ENCODE results near the gene PAQR6. TPM values are rescaled to one million over a fixed set of nuclear protein-coding genes. Genes with fewer than 3 reads are reported as not detected.

PAQR6 gene
- total RNA-seq, 1 experiment from 2014 or later, result 15.8 TPM

DNA sequence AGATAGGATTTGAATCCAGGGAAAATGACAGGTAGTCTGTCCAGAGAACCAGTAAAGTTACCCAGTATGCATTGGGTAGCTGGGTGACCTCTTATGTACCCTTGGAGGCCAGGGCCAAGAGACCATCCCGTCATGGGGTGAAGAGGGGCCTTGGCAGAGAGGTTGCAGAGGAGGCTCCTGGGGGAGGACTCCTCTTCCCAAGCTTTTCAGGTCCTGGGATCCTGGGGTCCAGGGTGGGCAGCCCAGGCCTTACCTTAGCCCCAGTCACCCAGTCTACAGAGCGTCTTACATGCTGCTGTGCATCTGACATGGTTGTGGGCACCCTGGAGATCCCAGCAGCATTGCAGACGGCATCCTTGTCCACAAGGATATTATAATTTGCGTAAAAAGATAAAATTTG lies 21.1 kb downstream of the PAQR6 start:
- Histone ChIP-seq H2BK120ac (ENCODE audit: low read depth, low read length, poor library complexity, severe bottlenecking) (no peak overlapping the region), H3K27ac (ENCODE audit: insufficient read length, low read depth, low read length) (no peak overlapping the region), H2BK5ac (ENCODE audit: insufficient read length, low read length) (no peak overlapping the region), H3T11ph (ENCODE audit: low read length) (no peak overlapping the region), H4K20me1 (ENCODE audit: control insufficient read depth, insufficient read depth, insufficient read length) (peaks cover 2% of the 10 kb centered on the region), H2BK20ac (ENCODE audit: low read depth, low read length, poor library complexity, severe bottlenecking) (no peak overlapping the region), H3K79me1 (ENCODE audit: insufficient read depth, low read depth, low read length, poor library complexity, severe bottlenecking) (no peaks in the 10 kb centered on the region), H3K14ac (ENCODE audit: insufficient read depth, low read length) (no peak overlapping the region), H3K9me3 (ENCODE audit: control insufficient read depth, low read depth, low read length) (no peaks in the 10 kb centered on the region), H4K91ac (ENCODE audit: insufficient read length, low read depth, low read length) (no peak overlapping the region), H2AK5ac (ENCODE audit: insufficient read length, low read length) (no peak overlapping the region), H3K4me1 (ENCODE audit: insufficient read depth, low read length) (no peaks in the 10 kb centered on the region), H2BK15ac (ENCODE audit: low read depth, low read length) (no peak overlapping the region), H3K79me2 (ENCODE audit: insufficient read depth, low read length) (no peaks in the 10 kb centered on the region), H3K9ac (ENCODE audit: extremely low read depth, insufficient read length, low read length) (no peak overlapping the region), H2BK12ac (ENCODE audit: insufficient read length, low read depth, low read length) (no peak overlapping the region), H3K27me3 (ENCODE audit: insufficient read depth, low read length) (no peaks in the 10 kb centered on the region; the same call in 1 of the 2 replicates), H3K23ac (ENCODE audit: insufficient read length, low read depth, low read length) (no peak overlapping the region), H3K23me2 (ENCODE audit: insufficient read length, low read depth, low read length, poor library complexity, severe bottlenecking) (no peaks in the 10 kb centered on the region), H4K5ac (ENCODE audit: insufficient read length, low read depth, low read length) (no peak overlapping the region), H3K56ac (ENCODE audit: insufficient read length, low read depth, low read length) (no peak overlapping the region), H3K18ac (ENCODE audit: insufficient read length, low read depth, low read length) (no peak overlapping the region), H2AFZ (ENCODE audit: low read length) (no peak overlapping the region), H3K4ac (ENCODE audit: low read depth, low read length) (no peak overlapping the region), H3K4me2 (ENCODE audit: insufficient read depth, insufficient read length, low read length) (no peak overlapping the region), H4K8ac (replicated peaks; ENCODE audit: insufficient read length, low read depth, low read length) (no peak overlapping the region)
- Mint-ChIP-seq H3K4me1 (peaks cover 5 to 7% of the 10 kb centered on the region in 2 experiments), H3K36me3 (ENCODE audit: insufficient read depth in 1 of 3, low read depth in 3 of 3) (peaks cover 26 to 63% (median 53%) of the 10 kb centered on the region in 3 experiments), H3K27me3 (ENCODE audit: low read depth) (no peaks in the 10 kb centered on the region), H3K27ac (0 out of 7 replicates have a peak overlapping the region, but pooled peaks of 1 of the 3 experiments have one; percentile 29), H3K4me3 (no peak overlapping the region), H3K9me3 (no peaks in the 10 kb centered on the region)
- WGBS (ENCODE audit: extremely low coverage, insufficient read length, low lambda C conversion rate), result no CpG with 5 or more reads among the region's 4 CpGs
- TF ChIP-seq, protein P1, sequence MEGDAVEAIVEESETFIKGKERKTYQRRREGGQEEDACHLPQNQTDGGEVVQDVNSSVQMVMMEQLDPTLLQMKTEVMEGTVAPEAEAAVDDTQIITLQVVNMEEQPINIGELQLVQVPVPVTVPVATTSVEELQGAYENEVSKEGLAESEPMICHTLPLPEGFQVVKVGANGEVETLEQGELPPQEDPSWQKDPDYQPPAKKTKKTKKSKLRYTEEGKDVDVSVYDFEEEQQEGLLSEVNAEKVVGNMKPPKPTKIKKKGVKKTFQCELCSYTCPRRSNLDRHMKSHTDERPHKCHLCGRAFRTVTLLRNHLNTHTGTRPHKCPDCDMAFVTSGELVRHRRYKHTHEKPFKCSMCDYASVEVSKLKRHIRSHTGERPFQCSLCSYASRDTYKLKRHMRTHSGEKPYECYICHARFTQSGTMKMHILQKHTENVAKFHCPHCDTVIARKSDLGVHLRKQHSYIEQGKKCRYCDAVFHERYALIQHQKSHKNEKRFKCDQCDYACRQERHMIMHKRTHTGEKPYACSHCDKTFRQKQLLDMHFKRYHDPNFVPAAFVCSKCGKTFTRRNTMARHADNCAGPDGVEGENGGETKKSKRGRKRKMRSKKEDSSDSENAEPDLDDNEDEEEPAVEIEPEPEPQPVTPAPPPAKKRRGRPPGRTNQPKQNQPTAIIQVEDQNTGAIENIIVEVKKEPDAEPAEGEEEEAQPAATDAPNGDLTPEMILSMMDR (conservative IDR thresholded peaks at IDR 0.05), result no peak
- DNase-seq, result no peak
